LoVo (cell line): ENCODE data around the gene CCDC28A.
"Not testable (repeated sequence)": the region's sequence is repeated elsewhere in the genome, so short reads cannot be mapped to it uniquely, and the experiment has no call there.

ENCODE experiments used
- DNase-seq: peaks from one replicate; pipeline ENCODE4 v3.0.0-alpha.2; 2016; ENCODE audit warnings: low spot score

The CCDC28A gene

DNA sequence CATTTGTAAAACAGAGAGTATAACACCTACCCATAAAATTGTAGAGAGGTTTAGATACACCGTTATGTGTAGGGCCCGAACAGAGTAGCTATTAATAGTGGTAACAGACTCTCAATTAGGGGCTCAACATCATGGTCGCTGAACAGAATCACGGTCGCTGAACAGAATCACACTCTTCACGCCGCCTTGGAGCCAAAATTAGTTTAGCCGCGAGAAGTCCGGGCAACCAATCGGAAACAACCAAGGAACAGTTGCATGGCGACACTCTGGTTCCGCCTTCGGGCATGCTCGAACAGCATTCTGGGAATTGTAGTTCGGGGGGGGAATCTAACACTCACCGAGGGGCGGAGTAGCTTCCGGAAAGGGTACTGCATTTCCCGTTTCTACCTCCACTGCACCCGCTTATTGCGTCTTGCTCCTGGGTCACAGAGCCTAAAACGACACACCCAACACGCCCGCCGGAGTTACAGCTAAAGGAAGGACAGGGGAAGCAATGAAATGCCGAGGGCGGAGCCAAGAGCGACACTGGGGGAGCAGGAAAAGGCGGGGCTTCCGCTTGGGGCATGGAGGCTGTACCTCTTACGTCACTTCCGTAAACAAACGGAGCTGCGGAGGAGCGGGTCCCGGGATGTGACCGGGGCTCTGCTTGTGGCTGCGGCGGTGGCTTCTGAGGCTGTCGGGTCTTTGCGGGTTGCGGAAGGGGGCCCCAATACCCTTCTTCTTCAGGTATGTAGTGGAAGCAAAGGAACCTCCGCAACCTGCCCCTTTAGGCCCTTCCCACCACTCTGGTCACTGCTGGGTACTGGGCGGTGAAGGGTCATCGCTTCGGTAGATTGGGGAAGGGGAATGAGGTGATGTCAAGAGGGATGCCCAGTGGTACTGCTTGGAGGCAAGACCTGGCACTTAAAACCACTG, at the start of gene CCDC28A:
Gene CCDC28A (plus strand): TSS at position 593 of the 915 bp plus-strand sequence. CDS start 2,352 bp downstream, outside the sequence.
- peak; percentile 95 for DNase-seq

DNA sequence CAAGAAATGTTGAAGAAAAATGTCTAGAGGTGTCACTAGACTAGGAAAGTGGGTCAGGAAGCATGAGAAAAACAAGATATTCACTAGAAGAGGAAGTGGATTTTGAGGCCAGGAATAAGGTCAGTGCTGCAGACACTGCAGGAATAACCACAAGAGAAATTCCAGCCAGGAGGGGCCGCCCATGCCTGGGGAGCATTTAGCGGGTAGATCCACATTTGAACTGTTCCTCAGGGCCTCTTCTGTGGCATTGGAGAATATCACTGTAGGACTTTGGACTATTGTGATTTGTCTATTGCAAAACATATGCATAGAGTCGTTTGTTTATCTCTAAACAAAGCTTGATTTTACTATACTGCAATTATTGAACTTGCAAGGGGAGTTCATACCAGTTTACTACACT, 49.6 kb upstream of the CCDC28A start:
- DNase-seq: peak; percentile 39

DNA sequence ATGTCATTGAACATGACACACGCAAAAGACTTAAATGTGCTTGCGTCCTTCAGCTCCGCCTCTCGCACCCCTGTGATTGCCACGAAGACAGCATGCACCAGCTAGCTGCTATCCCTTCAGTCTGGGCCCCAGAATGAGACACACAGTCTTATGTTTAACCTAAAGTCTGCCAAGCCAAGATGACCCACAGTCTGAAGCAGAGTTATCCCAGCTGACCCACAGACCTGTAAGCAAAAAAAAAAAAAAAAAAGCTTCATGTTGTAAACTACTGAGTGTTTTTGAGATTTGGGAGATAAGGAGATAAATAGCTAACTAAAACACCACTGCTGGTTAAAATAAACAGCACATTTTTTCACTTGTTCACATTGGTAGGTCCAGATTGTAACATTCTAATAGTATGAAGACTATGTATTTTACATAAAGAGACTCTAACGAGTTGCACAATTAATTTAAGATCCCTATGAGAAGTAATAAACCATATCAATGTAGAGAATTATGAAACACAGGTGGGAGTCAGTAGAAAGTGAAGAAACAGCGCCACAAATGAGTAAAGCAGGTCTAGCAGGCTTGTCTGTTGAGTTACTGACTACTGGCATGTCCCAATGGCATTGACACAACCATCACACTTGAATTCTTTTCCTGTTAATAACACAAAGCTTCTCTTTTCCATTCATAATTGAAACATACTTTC, 47.4 kb upstream of the CCDC28A start:
- no peak for DNase-seq

DNA sequence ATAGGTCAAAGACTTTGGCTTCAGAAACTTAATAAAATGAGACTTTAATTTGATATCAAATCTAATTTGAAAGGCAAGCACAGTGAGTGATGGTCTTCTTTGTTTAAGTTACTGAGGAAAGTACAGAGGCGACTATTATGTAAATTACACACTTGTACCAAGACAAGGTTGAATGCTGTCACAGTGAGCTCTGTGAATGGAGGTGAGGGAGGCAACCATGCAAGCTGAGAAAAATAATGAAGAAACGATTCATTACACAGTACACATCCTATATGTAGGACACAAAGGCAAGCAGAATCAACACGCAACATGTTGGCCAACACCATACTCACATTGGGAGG, 46.8 kb upstream of the CCDC28A start:
- DNase-seq: no peak

DNA sequence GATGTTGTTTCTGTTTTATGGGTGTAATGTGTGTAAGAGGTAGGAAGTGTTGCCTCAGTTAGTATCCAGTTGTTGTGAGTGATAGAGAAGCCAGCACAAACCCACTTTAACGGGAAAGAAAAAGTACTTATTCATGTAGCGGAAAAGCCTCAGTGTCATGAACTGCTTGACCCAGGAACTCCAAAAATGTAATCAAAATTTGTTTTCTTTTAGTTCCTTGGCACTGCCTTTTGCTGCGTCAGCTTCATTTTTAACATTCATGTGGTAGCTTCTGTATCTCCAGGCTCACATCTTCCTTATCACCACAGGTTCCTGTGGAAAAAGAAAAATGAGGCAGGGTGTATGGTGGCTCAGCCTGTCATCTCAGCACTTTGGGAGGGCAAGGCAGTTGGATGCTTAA, 46.4 kb upstream of the CCDC28A start:
- DNase-seq: no peak

DNA sequence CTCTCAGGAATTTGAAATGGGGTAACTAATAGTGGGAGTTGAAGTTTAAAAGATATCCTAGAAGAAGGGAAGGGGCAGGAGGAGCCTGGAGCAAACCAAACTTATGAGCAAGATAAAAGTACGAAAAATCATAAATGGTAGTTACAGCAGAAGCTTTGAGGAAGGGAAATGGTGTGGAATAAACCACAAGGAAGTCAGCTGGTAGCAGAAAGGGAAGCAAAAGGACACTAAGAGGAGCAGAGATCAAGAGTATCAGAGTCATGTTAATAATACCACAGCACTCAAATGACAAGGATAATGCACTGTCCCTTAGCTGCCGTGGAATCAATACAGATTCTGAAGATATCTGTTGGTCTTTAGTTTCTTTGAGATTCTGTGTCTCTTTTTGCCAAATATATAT, 44.9 kb upstream of the CCDC28A start:
- no peak for DNase-seq

DNA sequence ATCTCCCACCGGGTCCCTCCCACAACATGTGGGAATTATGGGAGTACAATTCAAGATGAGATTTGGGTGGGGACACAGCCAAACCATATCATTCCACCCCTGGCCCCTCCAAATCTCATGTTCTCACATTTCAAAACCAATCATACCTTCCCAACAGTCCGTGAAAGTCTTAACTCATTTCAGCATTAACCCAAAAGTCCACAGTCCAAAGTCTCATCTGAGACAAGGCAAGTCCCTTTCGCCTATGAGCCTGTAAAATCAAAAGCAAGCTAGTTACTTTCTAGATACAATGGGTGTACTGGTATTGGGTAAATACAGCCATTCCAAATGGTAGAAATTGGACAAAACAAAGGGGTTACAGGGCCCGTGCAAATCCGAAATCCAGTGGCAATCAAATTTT, 43.5 kb upstream of the CCDC28A start:
- DNase-seq: not testable (repeated sequence)

DNA sequence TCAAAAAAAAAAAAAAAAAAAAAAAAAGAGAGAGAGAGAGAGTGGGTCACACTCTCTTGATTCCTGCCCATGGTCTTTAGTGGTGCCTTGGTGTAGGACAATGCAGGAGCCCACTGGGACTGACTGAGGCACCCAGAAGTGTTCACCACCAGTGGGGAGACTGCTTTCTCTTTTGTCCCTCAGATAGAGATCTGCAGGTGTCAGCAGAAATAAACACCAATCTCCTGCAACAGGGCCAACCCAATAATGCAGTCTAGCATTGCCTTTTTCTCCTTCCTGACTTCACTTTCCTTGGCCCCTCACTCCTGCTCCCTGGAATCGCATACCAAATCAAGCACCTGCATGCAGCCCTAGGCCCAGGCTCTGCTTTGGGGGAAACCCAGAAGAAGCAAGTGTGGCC, 39.0 kb upstream of the CCDC28A start:
- DNase-seq: no peak

DNA sequence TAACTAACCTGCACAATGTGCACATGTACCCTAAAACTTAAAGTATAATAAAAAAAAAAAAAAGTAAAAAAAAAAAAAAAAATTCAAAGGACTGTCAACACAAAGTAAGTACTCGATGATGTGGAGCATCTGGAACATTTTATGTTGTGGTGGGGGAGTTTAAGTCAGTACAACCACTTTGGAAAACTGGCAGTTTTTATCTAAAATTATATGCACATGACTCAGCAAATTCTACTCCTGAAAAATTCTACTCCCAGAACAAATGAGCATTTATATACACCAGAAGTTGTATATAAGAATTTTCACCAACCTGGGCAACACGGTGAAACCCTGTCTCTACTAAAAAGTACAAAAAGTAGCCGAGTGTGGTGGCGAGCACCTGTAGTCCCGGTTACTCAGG, 36.9 kb upstream of the CCDC28A start:
- no peak for DNase-seq

DNA sequence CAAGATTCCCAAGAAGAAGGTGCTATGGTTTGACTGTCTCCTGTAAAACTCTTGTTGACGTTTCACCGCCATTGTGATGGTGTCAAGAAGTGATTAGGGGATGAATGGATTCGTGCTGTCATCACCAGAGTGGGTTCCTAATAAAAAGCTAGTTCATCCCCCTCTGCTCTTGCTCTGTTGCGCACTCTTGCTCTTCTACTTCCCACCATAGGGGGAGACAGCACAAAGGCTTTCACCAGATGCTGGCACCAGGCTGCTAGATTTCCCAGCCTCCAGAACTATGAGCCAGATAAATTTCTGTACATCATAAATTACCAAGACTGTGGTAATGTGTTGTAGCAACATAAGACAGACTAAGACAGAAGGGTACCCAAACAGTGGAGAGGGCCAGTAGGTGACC, 21.6 kb upstream of the CCDC28A start:
- DNase-seq: no peak

DNA sequence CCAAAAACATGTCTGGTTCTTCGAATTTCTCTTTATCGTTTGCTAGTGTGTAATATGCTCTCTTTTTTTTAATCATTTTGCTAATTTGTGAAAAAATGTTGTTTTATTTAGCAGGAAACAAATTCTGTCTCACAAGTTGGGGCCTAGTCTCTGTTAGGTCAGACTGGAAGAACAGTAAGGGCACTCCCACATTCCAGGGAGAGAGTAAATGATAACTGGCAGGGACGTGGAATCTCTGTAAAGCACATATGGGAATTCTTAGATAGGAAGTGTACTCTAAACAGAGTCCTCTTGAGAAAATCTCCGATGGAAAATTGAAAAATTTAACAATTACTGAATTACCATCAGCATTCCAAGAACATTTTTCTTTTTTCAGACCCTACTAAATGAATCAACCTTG, 16.4 kb upstream of the CCDC28A start:
- no peak for DNase-seq

DNA sequence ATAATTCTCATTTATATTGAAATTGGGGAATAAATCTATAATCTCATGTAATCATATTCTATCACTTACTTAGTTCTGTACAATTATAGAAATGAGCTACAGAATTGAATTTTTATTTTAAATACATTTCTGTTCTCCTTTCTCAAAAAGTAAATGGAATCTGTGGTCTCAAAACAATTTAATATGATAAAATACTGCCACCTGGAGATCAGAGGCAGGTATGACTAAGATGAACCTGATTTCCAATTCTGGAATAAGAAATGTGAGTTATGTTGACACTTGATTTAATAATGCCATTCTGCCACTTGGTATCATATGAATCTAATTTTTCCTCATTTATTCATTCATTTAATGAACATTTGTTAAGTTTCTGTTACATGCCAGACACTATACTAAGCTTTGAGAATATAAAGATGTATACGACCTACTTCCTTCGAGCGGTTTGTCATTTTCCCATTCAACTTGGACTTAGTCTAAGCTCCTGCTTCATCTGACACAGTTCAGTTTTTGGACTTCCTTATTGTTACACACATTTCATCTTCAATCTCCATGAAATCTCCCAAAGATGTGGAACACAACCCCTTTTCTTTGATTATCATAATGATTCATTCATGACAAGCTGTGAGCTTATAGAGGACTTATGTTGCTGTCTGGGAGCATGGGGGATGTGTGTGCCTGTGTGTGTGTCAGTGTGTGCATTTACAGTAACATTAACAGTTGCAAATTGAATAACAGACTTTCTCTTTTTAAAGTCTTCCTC, 7.5 kb upstream of the CCDC28A start:
- peak; percentile 72 for DNase-seq

DNA sequence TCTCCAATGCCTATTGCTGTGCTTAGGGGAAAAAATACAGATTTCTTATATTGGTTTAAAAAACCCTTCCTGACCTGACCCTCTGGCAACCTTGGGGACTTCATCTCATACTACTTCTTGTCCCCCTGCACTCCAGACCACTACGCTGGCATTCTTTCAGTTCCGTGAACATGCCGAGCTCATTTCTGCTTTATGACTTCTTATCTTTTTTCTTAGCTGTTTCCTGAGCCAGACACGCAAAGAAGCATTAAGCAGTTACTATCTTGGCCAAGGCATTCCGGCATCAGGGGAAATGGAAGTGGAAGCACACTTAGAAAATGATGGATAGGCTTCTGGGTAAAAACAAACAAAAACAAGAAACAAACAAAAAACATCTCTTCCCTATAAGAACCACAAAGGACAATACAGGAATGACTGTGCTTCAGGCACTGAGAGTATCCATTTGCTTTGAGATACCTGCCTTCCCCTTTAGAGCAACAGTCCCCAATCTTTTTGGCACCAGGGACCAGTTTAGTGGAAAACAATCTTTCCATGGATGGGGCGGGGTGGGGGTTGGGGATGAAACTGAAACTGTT, 4.4 kb upstream of the CCDC28A start:
- no peak for DNase-seq

DNA sequence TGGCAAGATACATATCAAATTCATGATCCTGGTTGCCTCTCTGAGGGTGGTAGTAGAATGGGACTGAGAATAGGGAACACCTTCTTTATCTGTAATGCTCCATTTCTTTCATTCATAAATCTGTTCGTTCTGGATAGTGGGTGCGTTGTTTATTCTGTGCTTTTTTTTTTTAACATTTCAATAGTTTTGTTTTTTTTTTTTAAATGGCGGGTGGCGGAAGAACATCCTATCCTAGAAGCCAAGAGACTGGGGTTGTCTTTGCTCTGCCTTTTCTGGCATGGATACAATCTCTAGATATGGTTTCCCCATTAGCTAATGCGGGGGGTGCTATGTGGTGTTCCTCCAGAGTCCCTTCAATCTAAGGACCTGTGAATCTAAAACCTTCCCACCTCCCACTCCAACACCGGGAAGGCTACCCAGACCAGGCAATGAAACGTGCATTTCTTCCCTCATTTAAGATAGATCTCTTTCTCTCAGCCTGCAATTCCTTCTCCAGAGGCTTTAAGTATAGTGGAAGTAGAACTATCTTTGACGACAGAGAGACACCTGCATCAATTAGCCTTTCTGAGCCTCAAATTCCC, 883 bp upstream of the CCDC28A start:
- DNase-seq: no peak

DNA sequence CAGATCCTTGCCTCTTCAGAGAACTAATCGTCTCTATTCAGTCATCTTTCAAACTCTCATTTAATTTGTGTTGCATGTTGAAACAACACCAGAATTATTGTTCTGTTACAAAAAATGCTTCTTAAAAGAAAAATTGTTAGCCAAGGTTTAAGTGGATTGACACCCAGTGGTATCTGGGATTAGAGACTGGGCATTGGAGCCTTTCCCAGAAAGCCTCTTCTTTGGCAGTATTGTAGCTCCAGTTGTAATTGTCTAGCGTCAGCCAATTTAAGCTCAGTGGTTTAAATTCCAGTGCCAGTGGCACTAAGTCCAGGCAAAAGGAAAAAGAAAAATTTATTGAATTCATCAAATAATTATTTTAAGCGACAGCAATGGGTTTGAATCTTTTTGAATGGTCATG, 801 bp downstream of the CCDC28A start:
- no peak for DNase-seq

DNA sequence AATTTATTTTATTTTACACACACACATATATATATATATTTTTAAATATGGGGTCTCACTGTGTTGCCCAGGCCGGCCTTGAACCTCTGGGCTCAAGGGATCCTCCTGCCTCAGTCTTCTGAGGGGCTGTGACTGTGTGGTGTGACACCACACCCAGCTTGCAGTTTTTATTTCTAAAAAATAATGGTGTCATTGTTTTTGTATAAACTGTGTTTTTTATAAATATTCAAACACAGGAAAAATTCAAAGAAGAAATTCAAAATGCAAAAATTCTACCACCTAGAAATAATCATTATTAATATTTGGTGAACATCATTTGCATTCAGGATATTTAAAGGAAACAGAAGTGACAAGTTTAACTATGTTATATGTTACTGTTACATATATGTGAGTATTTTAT, 3.1 kb downstream of the CCDC28A start:
- no peak for DNase-seq

DNA sequence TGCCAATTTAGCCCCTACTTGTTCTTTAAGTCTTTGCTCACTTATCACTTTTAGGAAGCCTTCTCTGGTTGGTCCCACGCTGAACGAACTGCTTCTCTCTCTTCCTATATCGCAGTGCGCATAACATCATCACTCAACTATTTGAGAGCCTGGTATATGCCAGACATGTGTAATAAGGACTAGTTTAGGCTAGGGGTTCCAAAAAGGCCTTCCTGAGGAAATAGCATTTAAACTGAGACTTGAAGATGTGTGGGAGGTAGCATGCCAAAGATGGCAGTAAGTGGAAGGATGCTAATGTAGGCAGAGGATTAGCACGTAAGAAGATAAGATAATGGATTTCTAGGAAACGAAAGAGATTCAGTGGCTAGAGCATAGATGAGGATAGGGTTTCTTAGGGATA, 4.8 kb downstream of the CCDC28A start:
- no peak for DNase-seq

DNA sequence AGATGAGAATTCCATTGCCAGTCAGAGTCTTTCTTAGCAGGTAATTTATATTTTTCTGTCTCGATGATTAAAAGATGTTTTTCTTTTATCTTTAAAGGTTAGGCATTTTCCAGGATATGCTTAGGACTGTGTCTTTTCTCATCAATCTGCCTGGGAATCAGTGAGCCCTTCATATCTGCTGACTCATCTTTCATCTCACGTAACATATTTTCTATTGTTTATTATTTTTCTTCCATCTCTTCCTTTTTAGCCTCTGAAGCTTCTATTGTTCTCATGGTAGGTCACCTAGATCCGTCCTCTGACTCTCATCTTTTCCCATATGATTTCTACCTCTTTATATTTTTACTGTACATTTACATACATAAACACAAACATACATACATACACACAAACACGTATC, 8.7 kb downstream of the CCDC28A start:
- DNase-seq: no peak

DNA sequence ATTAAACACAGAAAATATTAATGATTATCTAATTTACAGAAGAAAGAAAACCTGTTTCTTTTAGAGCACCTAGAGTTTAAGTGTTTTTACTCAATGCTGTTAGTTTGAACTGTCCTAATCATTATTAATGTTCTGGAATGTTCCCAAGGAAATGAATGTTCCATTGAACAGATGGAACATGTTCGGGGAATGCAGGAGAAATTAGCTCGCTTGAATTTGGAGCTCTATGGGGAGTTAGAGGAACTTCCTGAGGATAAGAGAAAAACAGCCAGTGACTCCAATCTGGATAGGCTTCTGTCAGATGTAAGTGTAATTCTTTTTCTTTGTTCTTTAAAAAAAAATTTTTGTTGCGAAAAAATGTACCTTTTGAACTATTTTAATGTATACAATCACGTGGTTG, 11.5 kb downstream of the CCDC28A start:
- no peak for DNase-seq

DNA sequence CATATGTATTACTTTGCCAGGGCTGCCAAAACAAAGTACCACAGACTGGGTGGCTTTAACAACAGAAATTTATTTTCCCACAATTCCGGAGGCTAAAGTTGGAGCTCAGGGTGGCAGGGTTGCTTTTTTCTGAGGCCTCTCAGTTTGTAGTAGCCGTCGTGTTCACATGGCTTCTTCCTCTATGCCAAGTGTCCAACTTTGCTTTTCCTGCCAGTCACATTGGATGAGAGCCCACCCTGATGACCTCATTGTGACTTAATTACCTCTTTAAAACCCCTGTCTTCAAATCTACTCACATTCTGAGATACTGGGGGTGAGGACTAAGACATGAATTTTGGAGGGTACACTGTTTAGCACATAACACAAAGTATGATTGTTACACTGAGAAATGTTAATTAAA, 12.4 kb downstream of the CCDC28A start:
- DNase-seq: no peak

DNA sequence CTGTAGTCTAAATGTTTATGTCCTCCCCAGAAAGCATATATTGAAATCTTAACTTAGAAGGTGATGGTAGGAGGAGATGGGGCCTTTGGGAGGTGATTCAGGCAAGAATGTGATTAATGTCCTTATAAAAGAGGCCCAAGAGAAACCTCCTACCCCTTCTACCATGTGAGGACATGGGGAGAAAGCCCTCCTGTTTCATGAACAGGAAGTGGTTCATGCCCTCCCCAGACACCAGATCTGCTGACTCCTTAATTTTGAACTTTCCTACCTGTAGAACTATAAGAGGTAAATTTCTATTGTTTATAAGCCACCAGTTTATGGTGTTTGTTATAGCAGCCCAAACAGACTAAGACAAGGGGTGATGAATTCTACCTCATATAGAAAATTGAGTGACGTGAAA, 13.6 kb downstream of the CCDC28A start:
- DNase-seq: no peak
